A673 (cell line): ENCODE data around the gene PLEKHA8. TPM values are rescaled to one million over a fixed set of nuclear protein-coding genes. Genes with fewer than 3 reads are reported as not detected.

Experiments
- BruUV-seq: library from RNA; stranded (reverse); fragments of 400-500 nt; replicated peaks from 2 replicates; lab custom pipeline; 2021; lab: Mats Ljungman, UMichigan
- CTCF ChIA-PET: fragments of 300-600 bp; sonication (Branson Sonifier 250); formaldehyde crosslinking; loops from one replicate; lab custom pipeline; 2022; ENCODE audit warnings: antibody characterized with exemption; lab: Charles Lee
- POLR2A ChIA-PET: fragments of 300-600 bp; sonication (Branson Sonifier 250); formaldehyde crosslinking; loops from one replicate; lab custom pipeline; 2022; ENCODE audit warnings: antibody characterized with exemption; ENCODE audit not compliant: low non-redundant PET; lab: Charles Lee
- DNase-seq: peaks from one replicate; pipeline ENCODE4 v3.0.0-alpha.2; 2015; ENCODE audit warnings: low spot score
- H3K27ac ChIP-seq: fragments of 200-600 bp; sonication (generic); 2 replicates; pipeline ENCODE4 v1.5.1; 2016; ENCODE audit warnings: mixed run types, low read depth, mild to moderate bottlenecking, mixed read lengths, antibody characterized with exemption, low read length; ENCODE audit not compliant: poor library complexity, severe bottlenecking
- H3K27me3 ChIP-seq: fragments of 200-600 bp; sonication (generic); replicated peaks from 2 replicates; pipeline ENCODE4 v1.6.1; 2017; ENCODE audit warnings: mixed run types, low read depth, mild to moderate bottlenecking, mixed read lengths, antibody characterized with exemption, low read length; ENCODE audit not compliant: insufficient read depth, poor library complexity
- H3K36me3 ChIP-seq: fragments of 200-600 bp; sonication (generic); 2 replicates; pipeline ENCODE4 v1.6.1; 2016; ENCODE audit warnings: mixed run types, mild to moderate bottlenecking, mixed read lengths, antibody characterized with exemption, low read length; ENCODE audit not compliant: insufficient read depth, poor library complexity, severe bottlenecking
- H3K4me1 ChIP-seq: fragments of 200-600 bp; sonication (generic); 2 replicates; pipeline ENCODE4 v1.6.1; 2017; ENCODE audit warnings: mixed run types, mild to moderate bottlenecking, mixed read lengths, antibody characterized with exemption, low read length; ENCODE audit not compliant: insufficient read depth, poor library complexity, severe bottlenecking
- H3K4me3 ChIP-seq: fragments of 200-600 bp; sonication (generic); 2 replicates; pipeline ENCODE4 v1.5.1; 2016; ENCODE audit warnings: low read depth, mixed run types, mild to moderate bottlenecking, mixed read lengths, low read length; ENCODE audit not compliant: poor library complexity, severe bottlenecking
- H3K9me3 ChIP-seq: fragments of 200-600 bp; sonication (generic); 2 replicates; pipeline ENCODE4 v1.6.1; 2016; ENCODE audit warnings: mixed run types, low read depth, mild to moderate bottlenecking, mixed read lengths, antibody characterized with exemption, low read length; ENCODE audit not compliant: poor library complexity, severe bottlenecking
- EZH2 ChIP-seq: fragments of 200-600 bp; sonication (generic); IDR thresholded peaks from 2 replicates; pipeline ENCODE4 v1.6.1; 2017; ENCODE audit warnings: borderline replicate concordance, low read depth, mild to moderate bottlenecking, mixed read lengths, antibody characterized with exemption, low read length; ENCODE audit not compliant: poor library complexity, severe bottlenecking
- intact Hi-C: fragments of 100-400 bp; cut with micrococcal nuclease; formaldehyde crosslinking; loops from one replicate; pipeline ENCODE4 v1.10.0; 2022; ENCODE audit not compliant: unreplicated experiment
- total RNA-seq: library from RNA; stranded (reverse); gene quantifications from 2 replicates; pipeline ENCODE4 v1.2.3, GENCODE V29; 2021
- TF ChIP-seq, protein P1 (sequence below): fragments of 300-800, 200-600 bp; sonication (generic); conservative IDR thresholded peaks from 2 replicates; pipeline ENCODE4 v1.5.1; 2017; ENCODE audit warnings: low read depth, mild to moderate bottlenecking, antibody characterized with exemption, low read length, moderate library complexity, mixed read lengths

PLEKHA8 gene
- total RNA-seq, 1 experiment from 2014 or later = 22.2 TPM

- no peak for DNase-seq
- no TSS peak for BruUV-seq
- Histone ChIP-seq H3K27ac (no peak overlapping the region), H3K4me3 (no peak overlapping the region), H3K27me3 (no peaks in the 10 kb centered on the region), H3K4me1 (no peaks in the 10 kb centered on the region), H3K36me3 (no peaks in the 10 kb centered on the region), H3K9me3 (no peaks in the 10 kb centered on the region)
- CTCF ChIA-PET = no interaction called here
- intact Hi-C loops = no loop called here
- POLR2A ChIA-PET = no interaction called here
- TF ChIP-seq, protein P1, sequence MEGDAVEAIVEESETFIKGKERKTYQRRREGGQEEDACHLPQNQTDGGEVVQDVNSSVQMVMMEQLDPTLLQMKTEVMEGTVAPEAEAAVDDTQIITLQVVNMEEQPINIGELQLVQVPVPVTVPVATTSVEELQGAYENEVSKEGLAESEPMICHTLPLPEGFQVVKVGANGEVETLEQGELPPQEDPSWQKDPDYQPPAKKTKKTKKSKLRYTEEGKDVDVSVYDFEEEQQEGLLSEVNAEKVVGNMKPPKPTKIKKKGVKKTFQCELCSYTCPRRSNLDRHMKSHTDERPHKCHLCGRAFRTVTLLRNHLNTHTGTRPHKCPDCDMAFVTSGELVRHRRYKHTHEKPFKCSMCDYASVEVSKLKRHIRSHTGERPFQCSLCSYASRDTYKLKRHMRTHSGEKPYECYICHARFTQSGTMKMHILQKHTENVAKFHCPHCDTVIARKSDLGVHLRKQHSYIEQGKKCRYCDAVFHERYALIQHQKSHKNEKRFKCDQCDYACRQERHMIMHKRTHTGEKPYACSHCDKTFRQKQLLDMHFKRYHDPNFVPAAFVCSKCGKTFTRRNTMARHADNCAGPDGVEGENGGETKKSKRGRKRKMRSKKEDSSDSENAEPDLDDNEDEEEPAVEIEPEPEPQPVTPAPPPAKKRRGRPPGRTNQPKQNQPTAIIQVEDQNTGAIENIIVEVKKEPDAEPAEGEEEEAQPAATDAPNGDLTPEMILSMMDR = no peak
- TF ChIP-seq EZH2 = no peak
Measured at GRCh38 chr7:30070052-30070451, 41.8 kb downstream of the PLEKHA8 start.

- H3K9me3 ChIP-seq = no peaks in the 10 kb centered on the region
- H3K4me3 ChIP-seq = no peak overlapping the region
- DNase-seq = no peak
- TF ChIP-seq, protein P1 = no peak
- TF ChIP-seq EZH2 = no peak
- no peaks in the 10 kb centered on the region for H3K36me3 ChIP-seq
- no TSS peak for BruUV-seq
- no peaks in the 10 kb centered on the region for H3K27me3 ChIP-seq
- no peak overlapping the region for H3K27ac ChIP-seq
- CTCF ChIA-PET = no interaction called here
- no peaks in the 10 kb centered on the region for H3K4me1 ChIP-seq
- POLR2A ChIA-PET = no interaction called here
- intact Hi-C loops = no loop called here
Measured at GRCh38 chr7:30072735-30073134, 44.5 kb downstream of the PLEKHA8 start.

DNA sequence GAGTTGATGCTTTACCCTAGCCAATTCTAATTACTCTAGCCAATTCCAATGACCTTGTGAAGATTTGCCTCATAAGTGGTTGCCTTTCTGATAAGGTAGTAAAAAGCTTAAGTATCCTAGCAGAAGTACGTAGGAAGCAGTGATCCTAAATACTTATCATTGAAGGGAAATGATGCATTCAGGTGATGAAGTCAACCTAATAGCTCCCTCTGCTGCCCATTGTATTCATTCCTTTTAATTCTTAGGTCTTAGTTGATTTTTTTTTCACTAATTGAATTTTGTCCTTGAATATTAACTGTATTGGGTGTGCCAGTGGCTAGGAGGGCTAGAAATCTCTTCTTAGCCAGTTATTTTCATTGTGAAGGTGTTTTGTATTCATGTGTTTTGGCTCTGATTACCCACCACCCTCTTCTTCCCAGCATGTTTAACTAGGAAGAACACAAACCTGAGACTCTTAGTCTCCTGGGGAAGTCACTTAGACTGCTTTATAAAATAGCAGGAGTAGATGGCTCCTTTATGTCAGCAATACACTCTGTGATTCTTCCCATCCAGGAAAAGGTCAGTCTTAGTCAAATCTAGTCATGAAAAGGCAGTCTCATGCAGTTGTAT is 46.3 kb downstream of the PLEKHA8 start:
- Histone ChIP-seq H3K27me3 (no peaks in the 10 kb centered on the region), H3K36me3 (peaks cover 9% of the 10 kb centered on the region), H3K27ac (no peak overlapping the region), H3K4me3 (no peak overlapping the region), H3K4me1 (no peaks in the 10 kb centered on the region), H3K9me3 (no peaks in the 10 kb centered on the region)
- TF ChIP-seq EZH2 = no peak
- TF ChIP-seq, protein P1 = peak; percentile 63
- ChIA-PET CTCF (interaction anchor here (0.9 to 1.0 kb wide), 3 partner anchors 8 to 201 kb away, joined by 3 to 4 read pairs (median 4); no protein-coding TSS in a partner anchor), POLR2A (interaction anchor here (0.6 kb wide), 1 partner anchor 97 kb away, joined by 4 read pairs; no protein-coding TSS in a partner anchor)
- BruUV-seq = no TSS peak
- peak; percentile 51 for DNase-seq
- intact Hi-C loops = loop anchor here (5.0 kb wide), 1 partner anchor 488 kb away; no protein-coding TSS in a partner anchor
